ENCODE measurements around the gene HDGFL2.

DNA sequence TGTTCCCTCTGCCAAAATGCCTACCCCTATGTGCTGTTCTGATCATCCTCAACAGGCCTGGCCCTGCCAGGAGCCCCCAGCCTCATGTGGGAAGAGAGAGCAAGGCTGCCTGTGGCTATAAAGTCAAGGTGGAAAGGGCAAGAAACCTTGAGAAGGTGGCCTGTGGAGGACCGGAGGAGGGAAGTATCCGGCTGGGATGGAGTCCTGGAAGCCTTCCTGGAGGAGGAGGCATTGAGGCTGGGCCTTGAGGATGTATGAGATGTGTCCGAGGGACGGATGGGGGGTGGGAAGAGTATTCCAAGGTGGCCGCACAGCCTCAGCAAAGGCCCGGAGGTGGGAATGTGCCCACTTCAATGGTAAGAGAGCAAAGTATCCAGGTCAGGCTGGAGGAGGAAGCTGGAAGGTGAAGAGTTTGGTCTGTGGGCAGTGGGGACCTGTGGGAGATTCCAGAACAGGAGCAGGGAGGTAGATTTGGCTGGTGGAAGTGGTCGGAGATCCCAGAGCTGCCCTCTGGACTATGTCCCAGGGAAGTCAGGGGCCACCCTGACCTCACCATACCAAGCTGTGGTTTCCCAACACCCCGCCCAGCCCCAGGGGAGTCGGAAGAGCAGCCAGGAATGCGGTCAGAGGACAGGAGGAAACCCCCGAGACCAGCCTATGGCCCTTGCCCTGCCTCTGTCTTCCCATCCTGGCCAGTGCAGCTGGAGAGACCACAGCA is 49.2 kb downstream of the HDGFL2 start:
- TF ChIP-seq SMC3 (IDR thresholded peaks at IDR 0.05; ENCODE audit: borderline replicate concordance, low read length) (no peak), BACH1 (IDR thresholded peaks at IDR 0.05; ENCODE audit: borderline replicate concordance) (no peak), POLR2AphosphoS5 (IDR thresholded peaks at IDR 0.05; ENCODE audit: low read length) (no peak), EZH2 (IDR thresholded peaks at IDR 0.05; ENCODE audit: borderline replicate concordance, control insufficient read depth, low read depth, low read length) (no peak), EP300 (IDR thresholded peaks at IDR 0.05; ENCODE audit: borderline replicate concordance in 1 of 2, control insufficient read depth in 1 of 2, low read depth in 2 of 2, low read length in 2 of 2) (no peak)
- TF ChIP-seq, protein P1, sequence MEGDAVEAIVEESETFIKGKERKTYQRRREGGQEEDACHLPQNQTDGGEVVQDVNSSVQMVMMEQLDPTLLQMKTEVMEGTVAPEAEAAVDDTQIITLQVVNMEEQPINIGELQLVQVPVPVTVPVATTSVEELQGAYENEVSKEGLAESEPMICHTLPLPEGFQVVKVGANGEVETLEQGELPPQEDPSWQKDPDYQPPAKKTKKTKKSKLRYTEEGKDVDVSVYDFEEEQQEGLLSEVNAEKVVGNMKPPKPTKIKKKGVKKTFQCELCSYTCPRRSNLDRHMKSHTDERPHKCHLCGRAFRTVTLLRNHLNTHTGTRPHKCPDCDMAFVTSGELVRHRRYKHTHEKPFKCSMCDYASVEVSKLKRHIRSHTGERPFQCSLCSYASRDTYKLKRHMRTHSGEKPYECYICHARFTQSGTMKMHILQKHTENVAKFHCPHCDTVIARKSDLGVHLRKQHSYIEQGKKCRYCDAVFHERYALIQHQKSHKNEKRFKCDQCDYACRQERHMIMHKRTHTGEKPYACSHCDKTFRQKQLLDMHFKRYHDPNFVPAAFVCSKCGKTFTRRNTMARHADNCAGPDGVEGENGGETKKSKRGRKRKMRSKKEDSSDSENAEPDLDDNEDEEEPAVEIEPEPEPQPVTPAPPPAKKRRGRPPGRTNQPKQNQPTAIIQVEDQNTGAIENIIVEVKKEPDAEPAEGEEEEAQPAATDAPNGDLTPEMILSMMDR (IDR thresholded peaks at IDR 0.05 in 2 of 3, conservative IDR thresholded peaks at IDR 0.05 in 1 of 3; ENCODE audit: control insufficient read depth in 2 of 3, extremely low read depth in 1 of 3, insufficient read depth in 1 of 3, low read depth in 3 of 3, low read length in 3 of 3): no peak
- TF ChIP-seq, protein P2, sequence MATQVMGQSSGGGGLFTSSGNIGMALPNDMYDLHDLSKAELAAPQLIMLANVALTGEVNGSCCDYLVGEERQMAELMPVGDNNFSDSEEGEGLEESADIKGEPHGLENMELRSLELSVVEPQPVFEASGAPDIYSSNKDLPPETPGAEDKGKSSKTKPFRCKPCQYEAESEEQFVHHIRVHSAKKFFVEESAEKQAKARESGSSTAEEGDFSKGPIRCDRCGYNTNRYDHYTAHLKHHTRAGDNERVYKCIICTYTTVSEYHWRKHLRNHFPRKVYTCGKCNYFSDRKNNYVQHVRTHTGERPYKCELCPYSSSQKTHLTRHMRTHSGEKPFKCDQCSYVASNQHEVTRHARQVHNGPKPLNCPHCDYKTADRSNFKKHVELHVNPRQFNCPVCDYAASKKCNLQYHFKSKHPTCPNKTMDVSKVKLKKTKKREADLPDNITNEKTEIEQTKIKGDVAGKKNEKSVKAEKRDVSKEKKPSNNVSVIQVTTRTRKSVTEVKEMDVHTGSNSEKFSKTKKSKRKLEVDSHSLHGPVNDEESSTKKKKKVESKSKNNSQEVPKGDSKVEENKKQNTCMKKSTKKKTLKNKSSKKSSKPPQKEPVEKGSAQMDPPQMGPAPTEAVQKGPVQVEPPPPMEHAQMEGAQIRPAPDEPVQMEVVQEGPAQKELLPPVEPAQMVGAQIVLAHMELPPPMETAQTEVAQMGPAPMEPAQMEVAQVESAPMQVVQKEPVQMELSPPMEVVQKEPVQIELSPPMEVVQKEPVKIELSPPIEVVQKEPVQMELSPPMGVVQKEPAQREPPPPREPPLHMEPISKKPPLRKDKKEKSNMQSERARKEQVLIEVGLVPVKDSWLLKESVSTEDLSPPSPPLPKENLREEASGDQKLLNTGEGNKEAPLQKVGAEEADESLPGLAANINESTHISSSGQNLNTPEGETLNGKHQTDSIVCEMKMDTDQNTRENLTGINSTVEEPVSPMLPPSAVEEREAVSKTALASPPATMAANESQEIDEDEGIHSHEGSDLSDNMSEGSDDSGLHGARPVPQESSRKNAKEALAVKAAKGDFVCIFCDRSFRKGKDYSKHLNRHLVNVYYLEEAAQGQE (IDR thresholded peaks at IDR 0.05; ENCODE audit: low read depth, low read length): no peak

Measured in GM12878 (cell line).